SK-N-SH (cell line): ENCODE measurements around the gene NTSR1. TPM values are rescaled to one million over a fixed set of nuclear protein-coding genes. Genes with fewer than 3 reads are reported as not detected.

Experiments used
- CTCF ChIA-PET: fragments of 300-600, 350-600 bp; formaldehyde crosslinking; extraction: SDS; loops from one replicate; lab custom pipeline; 2021; lab: Yijun Ruan, JAX
- POLR2A ChIA-PET: fragments of 350-600 bp; sonication (Branson Sonifier 250); formaldehyde crosslinking; extraction: SDS; loops from one replicate; lab custom pipeline; 2020; ENCODE audit warnings: antibody characterized with exemption, inconsistent platforms; lab: Yijun Ruan, JAX
- DNase-seq: peaks from one replicate; pipeline ENCODE4 v3.0.0; 2012
- H2AFZ ChIP-seq: fragments of 200-600 bp; sonication (generic); 2 replicates; pipeline ENCODE4 v1.8.1; 2016; ENCODE audit warnings: antibody characterized with exemption, mild to moderate bottlenecking, low read depth
- H3F3A ChIP-seq: fragments of 200-600 bp; sonication (generic); replicated peaks from 2 replicates; pipeline ENCODE3; 2016; ENCODE audit warnings: antibody characterized with exemption, mild to moderate bottlenecking; ENCODE audit not compliant: insufficient read depth
- H3K27ac ChIP-seq, 2 experiments: fragments of 200-500 bp in 1 of 2; fragments of 200-600 bp in 1 of 2; sonication (Bioruptor generic) in 1 of 2; sonication (generic), shearing (Covaris generic) in 1 of 2; 2 replicates each; pipeline versions ENCODE4 v1.5.1 to v1.6.1; 2014 to 2016; ENCODE audit warnings: low read depth in 2 of 2, inconsistent platforms in 1 of 2, low read length in 1 of 2, mild to moderate bottlenecking in 1 of 2, mixed read lengths in 1 of 2
- H3K27me3 ChIP-seq: fragments of 200-600 bp; sonication (generic), shearing (Covaris generic); 2 replicates; pipeline ENCODE4 v1.6.1; 2016; ENCODE audit warnings: mixed run types; ENCODE audit not compliant: insufficient read depth
- H3K36me3 ChIP-seq, 2 experiments: fragments of 200-500 bp in 1 of 2; fragments of 200-600 bp in 1 of 2; sonication (Bioruptor generic) in 1 of 2; sonication (generic) in 1 of 2; replicated peaks in 1 of 2; 2 replicates each; pipeline versions ENCODE3 to v1.5.1; 2014 to 2016; ENCODE audit warnings: low read length in 1 of 2, mild to moderate bottlenecking in 1 of 2; ENCODE audit not compliant: insufficient read depth in 2 of 2, control insufficient read depth in 1 of 2
- H3K4me1 ChIP-seq, 2 experiments: fragments of 200-500 bp in 1 of 2; fragments of 200-600 bp in 1 of 2; sonication (Bioruptor generic) in 1 of 2; sonication (generic), shearing (Covaris generic) in 1 of 2; 2 replicates each; pipeline versions ENCODE4 v1.5.1 to v1.6.1; 2014 to 2016; ENCODE audit warnings: low read depth in 1 of 2, low read length in 1 of 2, mixed run types in 1 of 2; ENCODE audit not compliant: insufficient read depth in 2 of 2, control insufficient read depth in 1 of 2
- H3K4me2 ChIP-seq: fragments of 200-600 bp; sonication (generic), shearing (Covaris generic); 2 replicates; pipeline ENCODE4 v1.6.1; 2017; ENCODE audit warnings: mixed run types
- H3K4me3 ChIP-seq, 2 experiments: fragments of 200-500 bp in 1 of 2; fragments of 200-600 bp in 1 of 2; sonication (Bioruptor generic) in 1 of 2; sonication (generic), shearing (Covaris generic) in 1 of 2; 2 replicates each; pipeline versions ENCODE4 v1.5.1 to v1.8.1; 2014 to 2016; ENCODE audit warnings: low read depth in 2 of 2, inconsistent platforms in 1 of 2, low read length in 1 of 2, mild to moderate bottlenecking in 1 of 2, mixed read lengths in 1 of 2, moderate library complexity in 1 of 2
- H3K79me2 ChIP-seq: fragments of 200-600 bp; sonication (generic); 2 replicates; pipeline ENCODE4 v1.8.1; 2017; ENCODE audit warnings: mild to moderate bottlenecking; ENCODE audit not compliant: insufficient read depth
- H3K9ac ChIP-seq: fragments of 200-600 bp; sonication (generic); 2 replicates; pipeline ENCODE4 v1.6.1; 2017; ENCODE audit warnings: mixed run types
- H3K9me2 ChIP-seq: fragments of 200-600 bp; sonication (generic); 2 replicates; pipeline ENCODE4 v1.6.1; 2017; ENCODE audit warnings: mixed run types
- H3K9me3 ChIP-seq: fragments of 200-600 bp; sonication (generic); 2 replicates; pipeline ENCODE4 v1.6.1; 2017; ENCODE audit warnings: mixed run types, mild to moderate bottlenecking, moderate library complexity
- H4K20me1 ChIP-seq: fragments of 200-600 bp; sonication (generic); 2 replicates; pipeline ENCODE4 v1.6.1; 2017; ENCODE audit warnings: mild to moderate bottlenecking, mixed run types; ENCODE audit not compliant: insufficient read depth
- ELF1 ChIP-seq: IDR thresholded peaks from 2 replicates; pipeline ENCODE4 v1.4.0; 2012
- FOXJ3 ChIP-seq: sonication (generic); formaldehyde crosslinking; IDR thresholded peaks from 2 replicates; pipeline ENCODE4 v1.5.1; 2020; ENCODE audit warnings: mild to moderate bottlenecking, missing genetic modification reagents
- GABPA ChIP-seq: IDR thresholded peaks from 2 replicates; pipeline ENCODE4 v1.4.0; 2012; ENCODE audit warnings: low read depth, mild to moderate bottlenecking
- IRF3 ChIP-seq: fragments of 150-350 bp; IDR thresholded peaks from 2 replicates; pipeline ENCODE4 v1.6.1; 2016; ENCODE audit warnings: mild to moderate bottlenecking, low read depth, low read length
- MEF2A ChIP-seq: IDR thresholded peaks from 2 replicates; pipeline ENCODE4 v1.4.0; 2012; ENCODE audit warnings: low read depth, borderline replicate concordance
- NFIC ChIP-seq: IDR thresholded peaks from 2 replicates; pipeline ENCODE4 v1.4.0; 2012; ENCODE audit warnings: borderline replicate concordance
- NRF1 ChIP-seq: IDR thresholded peaks from 2 replicates; pipeline ENCODE4 v1.6.1; 2012; ENCODE audit warnings: low read depth, mild to moderate bottlenecking, low read length
- RAD21 ChIP-seq: IDR thresholded peaks from 2 replicates; pipeline ENCODE4 v1.6.1; 2012; ENCODE audit warnings: mild to moderate bottlenecking, low read length
- REST ChIP-seq: IDR thresholded peaks from 2 replicates; pipeline ENCODE4 v1.6.1; 2012; ENCODE audit warnings: mild to moderate bottlenecking, low read depth, low read length, moderate library complexity
- RFX5 ChIP-seq: IDR thresholded peaks from 2 replicates; pipeline ENCODE4 v1.6.1; 2012; ENCODE audit warnings: mild to moderate bottlenecking, improper control_type of control experiment, low read length
- SIN3A ChIP-seq: IDR thresholded peaks from 2 replicates; pipeline ENCODE4 v1.6.1; 2012; ENCODE audit warnings: low read depth, mild to moderate bottlenecking, low read length, moderate library complexity, borderline replicate concordance
- SMC3 ChIP-seq: IDR thresholded peaks from 2 replicates; pipeline ENCODE4 v1.6.1; 2012; ENCODE audit warnings: low read depth, low read length, improper control_type of control experiment
- YY1 ChIP-seq: IDR thresholded peaks from 2 replicates; pipeline ENCODE4 v1.4.0; 2012; ENCODE audit warnings: low read depth, mild to moderate bottlenecking
- WGBS: methylation state at CpG from one replicate; pipeline ENCODE4 v1.1.6; 2017; ENCODE audit warnings: low lambda C conversion rate; 5-methylcytosine and 5-hydroxymethylcytosine counted together
- polyA plus RNA-seq, 3 experiments: library from polyadenylated mRNA; depleted of rRNA; stranded (reverse); fragments of >200 nt; gene quantifications; 2 replicates each; pipeline ENCODE4 v1.2.3, GENCODE V29; 2012
- TF ChIP-seq, protein P1 (sequence below): fragments of 200-600 bp; sonication (generic); IDR thresholded peaks from 2 replicates; pipeline ENCODE4 v1.6.1; 2017; ENCODE audit warnings: antibody characterized with exemption, mild to moderate bottlenecking, moderate library complexity
- TF ChIP-seq, protein P2 (sequence below): IDR thresholded peaks from 2 replicates; pipeline ENCODE4 v1.4.0; 2012; ENCODE audit warnings: low read depth, borderline replicate concordance

Gene NTSR1
- polyA plus RNA-seq, 1 of the 3 experiments (the other 2 are of a cell fraction) = 8.2 TPM

GRCh38 chr20:62784497-62784896 lies 75.9 kb downstream of the NTSR1 start:
- ChIA-PET POLR2A (no interaction called here), CTCF (interaction anchor here (2.0 kb wide), 1 partner anchor 168 kb away, joined by 7 read pairs; no protein-coding TSS in a partner anchor)
- TF ChIP-seq NRF1 (no peak), GABPA (no peak), NFIC (no peak), RAD21 (no peak), RFX5 (no peak), IRF3 (no peak), MEF2A (no peak)
- no peak overlapping the region for H3K27ac ChIP-seq
- H3K79me2 ChIP-seq = no peaks in the 10 kb centered on the region
- no peaks in the 10 kb centered on the region for H3K36me3 ChIP-seq
- H3K9me3 ChIP-seq = no peaks in the 10 kb centered on the region
- WGBS = 86% methylated on average over 2 of the region's 16 CpGs
- H3K4me1 ChIP-seq = peaks cover 0 to 33% of the 10 kb centered on the region in 2 experiments; a peak in 1 of 4 replicates
- H2AFZ ChIP-seq = no peak overlapping the region
- DNase-seq = no peak
- no peaks in the 10 kb centered on the region for H3K9me2 ChIP-seq
- no peaks in the 10 kb centered on the region for H4K20me1 ChIP-seq
- no peaks in the 10 kb centered on the region for H3F3A ChIP-seq
- no peak overlapping the region for H3K9ac ChIP-seq
- no peak overlapping the region for H3K4me3 ChIP-seq
- no peak overlapping the region for H3K4me2 ChIP-seq
- no peaks in the 10 kb centered on the region for H3K27me3 ChIP-seq

- no peaks in the 10 kb centered on the region for H3K27me3 ChIP-seq
- H3K9ac ChIP-seq = no peak overlapping the region
- no peak overlapping the region for H3K4me2 ChIP-seq
- no peak overlapping the region for H2AFZ ChIP-seq
- ChIA-PET POLR2A (no interaction called here), CTCF (interaction anchor here (1.0 to 1.2 kb wide), 3 partner anchors 118 to 375 kb away, joined by 3 read pairs; no protein-coding TSS in a partner anchor)
- peak; percentile 62 for DNase-seq
- no peaks in the 10 kb centered on the region for H4K20me1 ChIP-seq
- 74% methylated on average over 8 of the region's 11 CpGs for WGBS
- H3K27ac ChIP-seq = peak overlapping the region in 1 of 2 experiments; percentile 18; a peak in 1 of 4 replicates
- H3F3A ChIP-seq = no peaks in the 10 kb centered on the region
- TF ChIP-seq FOXJ3 (CRISPR knock-in tag) (0 out of 2 replicates have a peak, but pooled peaks have one; percentile 17), ELF1 (no peak)
- TF ChIP-seq, all 33 proteins: peak for 1
- Histone ChIP-seq H3K9me2 (no peaks in the 10 kb centered on the region), H3K4me3 (no peak overlapping the region), H3K79me2 (no peaks in the 10 kb centered on the region), H3K9me3 (no peaks in the 10 kb centered on the region), H3K36me3 (no peaks in the 10 kb centered on the region), H3K4me1 (peaks cover 0 to 33% of the 10 kb centered on the region in 2 experiments; a peak in 1 of 4 replicates)
These were observed 76.8 kb downstream of the NTSR1 start for GRCh38 chr20:62785393-62785792.

GRCh38 chr20:62786157-62786556 lies 77.5 kb downstream of the NTSR1 start:
- Histone ChIP-seq H4K20me1 (no peaks in the 10 kb centered on the region), H2AFZ (no peak overlapping the region), H3K79me2 (no peaks in the 10 kb centered on the region), H3K36me3 (no peaks in the 10 kb centered on the region), H3K4me2 (no peak overlapping the region), H3K9me3 (no peaks in the 10 kb centered on the region), H3K27me3 (no peaks in the 10 kb centered on the region), H3K4me3 (no peak overlapping the region), H3K4me1 (peaks cover under 1 to 34% of the 10 kb centered on the region in 2 experiments; a peak in 1 of 4 replicates), H3K27ac (no peak overlapping the region; a peak in 1 of 4 replicates), H3K9me2 (no peaks in the 10 kb centered on the region), H3F3A (no peaks in the 10 kb centered on the region), H3K9ac (no peak overlapping the region)
- POLR2A ChIA-PET = no interaction called here
- DNase-seq = no peak
- WGBS = 66% methylated on average over 10 of the region's 13 CpGs
- CTCF ChIA-PET = interaction anchor here (0.8 to 1.4 kb wide), 5 partner anchors 30 to 376 kb away, joined by 3 read pairs; no protein-coding TSS in a partner anchor
- TF ChIP-seq, protein P1, sequence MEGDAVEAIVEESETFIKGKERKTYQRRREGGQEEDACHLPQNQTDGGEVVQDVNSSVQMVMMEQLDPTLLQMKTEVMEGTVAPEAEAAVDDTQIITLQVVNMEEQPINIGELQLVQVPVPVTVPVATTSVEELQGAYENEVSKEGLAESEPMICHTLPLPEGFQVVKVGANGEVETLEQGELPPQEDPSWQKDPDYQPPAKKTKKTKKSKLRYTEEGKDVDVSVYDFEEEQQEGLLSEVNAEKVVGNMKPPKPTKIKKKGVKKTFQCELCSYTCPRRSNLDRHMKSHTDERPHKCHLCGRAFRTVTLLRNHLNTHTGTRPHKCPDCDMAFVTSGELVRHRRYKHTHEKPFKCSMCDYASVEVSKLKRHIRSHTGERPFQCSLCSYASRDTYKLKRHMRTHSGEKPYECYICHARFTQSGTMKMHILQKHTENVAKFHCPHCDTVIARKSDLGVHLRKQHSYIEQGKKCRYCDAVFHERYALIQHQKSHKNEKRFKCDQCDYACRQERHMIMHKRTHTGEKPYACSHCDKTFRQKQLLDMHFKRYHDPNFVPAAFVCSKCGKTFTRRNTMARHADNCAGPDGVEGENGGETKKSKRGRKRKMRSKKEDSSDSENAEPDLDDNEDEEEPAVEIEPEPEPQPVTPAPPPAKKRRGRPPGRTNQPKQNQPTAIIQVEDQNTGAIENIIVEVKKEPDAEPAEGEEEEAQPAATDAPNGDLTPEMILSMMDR = no peak
- no peak for TF ChIP-seq YY1
- no peak for TF ChIP-seq FOXJ3 (CRISPR knock-in tag)
- no peak for TF ChIP-seq GABPA
- no peak for TF ChIP-seq SMC3
- TF ChIP-seq, protein P2, sequence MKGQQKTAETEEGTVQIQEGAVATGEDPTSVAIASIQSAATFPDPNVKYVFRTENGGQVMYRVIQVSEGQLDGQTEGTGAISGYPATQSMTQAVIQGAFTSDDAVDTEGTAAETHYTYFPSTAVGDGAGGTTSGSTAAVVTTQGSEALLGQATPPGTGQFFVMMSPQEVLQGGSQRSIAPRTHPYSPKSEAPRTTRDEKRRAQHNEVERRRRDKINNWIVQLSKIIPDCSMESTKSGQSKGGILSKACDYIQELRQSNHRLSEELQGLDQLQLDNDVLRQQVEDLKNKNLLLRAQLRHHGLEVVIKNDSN = no peak
- no peak for TF ChIP-seq REST
- no peak for TF ChIP-seq NFIC
- TF ChIP-seq SIN3A = no peak
